Endometrium (tissue), 2 donors: Measurements from ENCODE around the gene INSR.
"Not testable (repeated sequence)": the region's sequence is repeated elsewhere in the genome, so short reads cannot be mapped to it uniquely, and the experiment has no call there.

Experiments
- FAIRE-seq: peaks from 2 replicates; lab custom pipeline; 2012; peaks lifted over from hg19 to GRCh38; lab: Jason Lieb, UNC
- donor health status: control.
- donor health status: control.

INSR gene

GRCh38 chr19:7098096-7098495 is 196.1 kb downstream of the INSR start:
- FAIRE-seq, result no peak

- FAIRE-seq, result no peak
These were observed 205.2 kb downstream of the INSR start for GRCh38 chr19:7088999-7089398.

- no peak for FAIRE-seq
These were observed 210.9 kb downstream of the INSR start for GRCh38 chr19:7083076-7083956.

- FAIRE-seq, result no peak
These were observed 216.2 kb downstream of the INSR start for GRCh38 chr19:7078008-7078407.

- FAIRE-seq, result no peak
These were observed 218.1 kb downstream of the INSR start for GRCh38 chr19:7076151-7076550.

GRCh38 chr19:7074705-7075282 is 219.4 kb downstream of the INSR start:
- no peak for FAIRE-seq

GRCh38 chr19:7072541-7072940 is 221.7 kb downstream of the INSR start:
- FAIRE-seq, result no peak

- FAIRE-seq, result no peak
These were observed 224.3 kb downstream of the INSR start for GRCh38 chr19:7069904-7070226.

GRCh38 chr19:7069042-7069903 is 224.9 kb downstream of the INSR start, which contains the start of gene ZNF557:
TSS of gene ZNF557 (plus strand) at chr19:7069703. CDS start at chr19:7075075, 5,372 bp downstream.
- FAIRE-seq, result no peak

- no peak for FAIRE-seq
These were observed 225.6 kb downstream of the INSR start for GRCh38 chr19:7068599-7068998.

GRCh38 chr19:7067716-7068115 is 226.5 kb downstream of the INSR start:
- no peak for FAIRE-seq

GRCh38 chr19:7067122-7067521 is 227.1 kb downstream of the INSR start:
- FAIRE-seq, result not testable (repeated sequence)

GRCh38 chr19:7063764-7064418 is 230.3 kb downstream of the INSR start:
- FAIRE-seq, result no peak

GRCh38 chr19:7063339-7063738 is 230.9 kb downstream of the INSR start:
- no peak for FAIRE-seq
